Body of pancreas (tissue), 4 donors: ENCODE measurements around the gene MED12L. TPM values are rescaled to one million over a fixed set of nuclear protein-coding genes. Genes with fewer than 3 reads are reported as not detected.
A peak's percentile ranks its signal among the peaks of the same experiment; 100 is the strongest.

Source experiments
- ATAC-seq: fragments of 150-250 bp; one replicate; pipeline ENCODE4 v1.9.1; 2016
- DNase-seq, 4 donors: peaks; one replicate each; pipeline ENCODE4 v3.0.0-alpha.2; 2019
- H3K27ac ChIP-seq, 4 donors: fragments of 200-600 bp; sonication (generic); 1 replicate in 3 of 4; 2 replicates in 1 of 4; pipeline versions ENCODE4 v1.5.1 to v1.6.1; 2016 to 2019; ENCODE audit warnings: mild to moderate bottlenecking in 1 of 4, mixed read lengths in 1 of 4, moderate library complexity in 1 of 4
- H3K27me3 ChIP-seq, 2 donors: fragments of 200-600 bp; sonication (generic); one replicate each; pipeline ENCODE4 v1.6.0; 2016; ENCODE audit warnings: mild to moderate bottlenecking in 1 of 2
- H3K36me3 ChIP-seq, 2 donors: fragments of 200-600 bp; sonication (generic); replicated peaks in 1 of 2; 2 replicates each; pipeline ENCODE4 v1.5.1; 2016; ENCODE audit warnings: low read depth in 2 of 2; ENCODE audit not compliant: insufficient read depth in 1 of 2
- H3K4me1 ChIP-seq: fragments of 200-600 bp; sonication (generic); one replicate; pipeline ENCODE4 v1.6.0; 2016
- H3K4me3 ChIP-seq, 2 donors: fragments of 200-600 bp; sonication (generic); 1 replicate in 1 of 2; 2 replicates in 1 of 2; pipeline ENCODE4 v1.5.1; 2016 to 2019
- H3K9me3 ChIP-seq, 3 donors: fragments of 200-600 bp; sonication (generic); 1 replicate in 2 of 3; 2 replicates in 1 of 3; pipeline ENCODE4 v1.5.1; 2016
- CTCF ChIP-seq, 7 experiments: fragments of 450-650 bp in 4 of 7; fragments of 200-600 bp in 3 of 7; sonication (generic) in 3 of 7; IDR thresholded peaks; one replicate each; pipeline ENCODE4 v1.5.1; 2016 to 2019; ENCODE audit warnings: antibody characterized with exemption in 7 of 7
- POLR2A ChIP-seq, 3 donors: fragments of 450-650 bp; IDR thresholded peaks; one replicate each; pipeline ENCODE4 v1.6.1; 2016; ENCODE audit warnings: antibody characterized with exemption in 3 of 3, mild to moderate bottlenecking in 2 of 3
- WGBS, 2 donors: methylation state at CpG; one replicate each; pipeline ENCODE4 v1.1.5; 2017; 5-methylcytosine and 5-hydroxymethylcytosine counted together
- intact Hi-C: fragments of 100-400 bp; cut with DNase I; formaldehyde crosslinking; loops from one replicate; pipeline ENCODE4 v1.15.1; 2023
- total RNA-seq, 2 donors: library from RNA; depleted of rRNA; stranded (reverse); fragments of >200 nt; gene quantifications; one replicate each; pipeline ENCODE4 v1.1.0, GENCODE V29; 2016

MED12L gene
- total RNA-seq, 2 donors from 2014 or later: 0.33 to 0.78 TPM

DNA sequence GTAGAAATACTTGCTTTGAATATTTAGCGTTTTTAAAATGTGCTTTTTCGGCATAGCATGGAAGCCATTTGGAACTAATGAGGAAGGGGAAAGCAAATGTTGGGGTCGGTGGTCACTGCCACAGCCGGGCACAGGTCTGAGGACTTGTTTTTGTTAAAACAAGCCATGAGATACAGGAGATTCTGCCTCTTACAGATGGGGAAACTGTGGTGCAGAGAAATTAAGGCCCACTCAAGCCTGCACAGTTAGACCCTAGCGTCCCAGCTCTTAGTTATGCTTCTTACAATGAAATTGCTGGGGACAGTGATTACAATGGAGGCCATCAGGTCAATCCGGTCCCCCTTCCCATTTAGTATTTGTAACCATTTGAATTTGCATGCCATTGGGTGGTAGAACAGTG lies 120.0 kb downstream of the MED12L start:
- H3K4me3 ChIP-seq: no peak overlapping the region
- H3K4me1 ChIP-seq: peaks cover under 1% of the 10 kb centered on the region
- no peaks in the 10 kb centered on the region for H3K27me3 ChIP-seq
- TF ChIP-seq CTCF (IDR thresholded peaks at IDR 0.05): no peak
- no peak for TF ChIP-seq POLR2A (IDR thresholded peaks at IDR 0.05)
- H3K27ac ChIP-seq: no peak overlapping the region
- H3K36me3 ChIP-seq: no peaks in the 10 kb centered on the region
- intact Hi-C loops: no loop called here
- ATAC-seq: no peak
- WGBS, 2 donors: 86% methylated on average over 6 of the region's 6 CpGs
- DNase-seq: no peak
- no peaks in the 10 kb centered on the region for H3K9me3 ChIP-seq

DNA sequence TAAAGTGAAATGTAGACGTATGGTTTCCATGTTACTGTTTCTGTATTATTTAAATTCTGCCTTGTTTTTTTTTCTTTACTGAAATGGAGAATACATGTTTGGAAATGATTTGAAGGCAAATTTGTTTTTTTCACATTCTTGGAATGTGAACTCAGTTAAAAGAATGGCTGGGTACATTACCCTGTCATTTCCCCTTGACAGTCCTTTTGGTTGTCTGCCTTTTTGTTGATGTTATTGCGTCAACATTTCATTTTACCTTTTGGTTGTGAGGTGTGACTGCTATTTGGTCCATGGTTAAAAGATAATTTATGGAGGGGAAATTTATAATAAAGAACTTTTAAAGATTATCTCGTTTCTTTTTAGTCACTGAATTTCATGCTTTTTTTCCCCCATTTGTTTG lies 120.7 kb downstream of the MED12L start:
- Histone ChIP-seq H3K27ac (no peak overlapping the region), H3K4me3 (no peak overlapping the region), H3K4me1 (peaks cover 8% of the 10 kb centered on the region), H3K36me3 (no peaks in the 10 kb centered on the region), H3K27me3 (no peaks in the 10 kb centered on the region), H3K9me3 (no peaks in the 10 kb centered on the region)
- TF ChIP-seq POLR2A (IDR thresholded peaks at IDR 0.05) (no peak), CTCF (IDR thresholded peaks at IDR 0.05) (no peak)
- 64 to 81% methylated on average over 3 of the region's 3 CpGs for WGBS, 2 donors
- DNase-seq (no peak), ATAC-seq (no peak)
- intact Hi-C loops: no loop called here

DNA sequence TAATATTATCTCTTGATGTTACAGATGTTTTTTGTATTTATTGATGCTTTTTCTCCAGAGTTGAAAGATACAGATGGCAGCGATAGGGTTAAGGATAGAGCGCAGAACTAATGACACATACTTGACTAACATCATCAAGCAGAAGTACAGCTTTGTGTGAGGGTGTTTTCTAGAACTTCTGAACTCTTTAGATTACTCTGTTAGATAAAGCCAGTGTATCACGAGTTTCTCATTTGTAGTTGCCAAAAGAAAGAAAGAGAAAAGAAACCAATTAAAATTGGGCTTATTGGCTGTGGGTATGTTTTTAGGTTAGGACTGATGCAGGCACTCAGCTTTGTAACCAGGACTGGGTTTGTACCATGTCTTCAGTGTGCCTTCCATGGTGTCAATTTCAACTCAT lies 124.2 kb downstream of the MED12L start:
- Histone ChIP-seq H3K4me3 (no peak overlapping the region), H3K36me3 (no peaks in the 10 kb centered on the region), H3K9me3 (no peaks in the 10 kb centered on the region), H3K27ac (no peak overlapping the region), H3K4me1 (peaks cover 10% of the 10 kb centered on the region), H3K27me3 (no peaks in the 10 kb centered on the region)
- WGBS, 2 donors: 89 to 93% methylated on average over 3 of the region's 3 CpGs
- TF ChIP-seq CTCF (IDR thresholded peaks at IDR 0.05) (no peak), POLR2A (IDR thresholded peaks at IDR 0.05) (no peak)
- DNase-seq (no peak), ATAC-seq (no peak)
- intact Hi-C loops: no loop called here

DNA sequence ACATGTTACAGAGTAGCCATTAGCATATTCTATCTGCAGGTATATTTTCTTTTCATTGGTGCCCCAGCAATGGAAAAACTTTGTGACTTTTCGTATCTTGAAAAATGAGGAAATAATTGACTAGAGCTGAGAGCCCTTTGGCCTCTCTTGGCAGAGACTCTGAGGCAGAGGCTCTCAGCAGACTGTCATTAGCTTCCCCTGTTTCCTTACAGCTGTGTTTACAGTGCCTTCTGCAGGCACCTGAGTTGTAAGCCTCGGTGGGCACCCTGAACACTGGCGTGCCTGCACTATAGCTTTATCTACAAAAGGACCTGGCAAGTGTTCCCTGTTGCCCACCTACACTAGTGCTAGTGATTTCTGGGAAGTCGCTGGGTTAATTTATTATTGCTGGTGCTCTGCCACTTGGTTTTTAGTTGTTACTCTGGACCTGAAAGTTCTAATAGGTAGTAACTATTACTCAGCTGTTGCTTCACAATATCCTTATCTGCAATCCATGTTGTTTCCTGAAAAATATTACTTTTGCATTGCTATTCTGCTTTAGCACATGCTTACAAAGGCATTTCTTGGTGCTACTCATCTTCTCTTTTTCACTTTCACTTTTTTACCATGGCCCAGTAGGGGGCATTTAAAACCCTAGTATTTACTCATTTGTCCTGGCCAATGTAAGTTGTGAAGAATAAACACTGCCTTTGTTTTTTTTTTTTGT lies 125.4 kb downstream of the MED12L start:
- Histone ChIP-seq H3K4me3 (no peak overlapping the region), H3K36me3 (no peaks in the 10 kb centered on the region), H3K27ac (no peak overlapping the region), H3K27me3 (no peaks in the 10 kb centered on the region), H3K9me3 (no peaks in the 10 kb centered on the region), H3K4me1 (peaks cover 10% of the 10 kb centered on the region)
- 12 to 21% methylated on average over 4 of the region's 4 CpGs for WGBS, 2 donors
- DNase-seq: peak in 2 of 4 donors; percentile 9 to 15
- peak; percentile 50 for ATAC-seq
- no peak for TF ChIP-seq POLR2A (IDR thresholded peaks at IDR 0.05)
- TF ChIP-seq CTCF (IDR thresholded peaks at IDR 0.05): peak in 1 of 7 experiments; percentile 11
- intact Hi-C loops: no loop called here

DNA sequence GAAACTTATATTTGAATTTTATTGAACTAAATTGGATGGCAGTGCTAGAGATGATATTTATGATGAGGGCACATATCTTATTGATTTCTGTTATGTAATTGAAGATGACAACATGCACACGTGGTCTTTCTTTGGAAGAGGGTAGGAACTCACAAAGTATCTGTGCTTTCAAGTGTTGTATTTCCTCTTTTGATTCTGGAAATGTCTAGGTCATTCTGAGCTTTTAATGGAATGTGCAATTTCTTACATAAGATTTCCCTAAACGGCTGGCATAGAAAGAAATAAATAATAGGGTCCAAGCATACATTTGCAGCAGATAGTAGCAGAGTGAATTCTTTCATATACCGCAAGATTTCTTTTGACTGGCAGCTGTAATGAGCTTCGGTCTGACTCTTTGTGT lies 127.7 kb downstream of the MED12L start:
- Histone ChIP-seq H3K4me3 (no peak overlapping the region), H3K27me3 (no peaks in the 10 kb centered on the region), H3K36me3 (no peaks in the 10 kb centered on the region), H3K4me1 (peaks cover 10% of the 10 kb centered on the region), H3K27ac (no peak overlapping the region), H3K9me3 (no peaks in the 10 kb centered on the region)
- intact Hi-C loops: no loop called here
- DNase-seq (no peak), ATAC-seq (no peak)
- TF ChIP-seq CTCF (IDR thresholded peaks at IDR 0.05) (no peak), POLR2A (IDR thresholded peaks at IDR 0.05) (no peak)
- WGBS, 2 donors: 50 to 64% methylated on average over 4 of the region's 4 CpGs
